ENCODE data around the gene KCTD7.

DNA sequence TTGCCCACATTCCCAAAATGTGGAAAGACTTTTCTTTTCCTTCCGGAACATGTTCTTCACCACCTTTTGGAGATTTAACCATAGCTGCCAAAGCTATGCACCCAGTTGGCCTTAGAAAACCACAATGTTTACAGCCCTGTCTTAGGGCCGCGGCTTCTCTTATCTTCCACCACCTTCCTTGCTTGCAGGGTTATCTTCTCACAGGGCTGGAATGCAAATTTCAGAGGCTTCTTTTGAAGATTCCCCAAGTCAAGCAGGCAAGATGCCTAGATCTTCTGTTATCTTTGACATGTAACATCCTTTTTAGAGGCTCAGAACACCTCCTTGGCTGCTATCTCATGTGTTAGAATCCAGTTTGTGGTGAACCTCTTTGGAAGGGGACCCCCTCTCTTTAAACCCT, 11.1 kb downstream of the KCTD7 start:
- TF ChIP-seq, protein P1, sequence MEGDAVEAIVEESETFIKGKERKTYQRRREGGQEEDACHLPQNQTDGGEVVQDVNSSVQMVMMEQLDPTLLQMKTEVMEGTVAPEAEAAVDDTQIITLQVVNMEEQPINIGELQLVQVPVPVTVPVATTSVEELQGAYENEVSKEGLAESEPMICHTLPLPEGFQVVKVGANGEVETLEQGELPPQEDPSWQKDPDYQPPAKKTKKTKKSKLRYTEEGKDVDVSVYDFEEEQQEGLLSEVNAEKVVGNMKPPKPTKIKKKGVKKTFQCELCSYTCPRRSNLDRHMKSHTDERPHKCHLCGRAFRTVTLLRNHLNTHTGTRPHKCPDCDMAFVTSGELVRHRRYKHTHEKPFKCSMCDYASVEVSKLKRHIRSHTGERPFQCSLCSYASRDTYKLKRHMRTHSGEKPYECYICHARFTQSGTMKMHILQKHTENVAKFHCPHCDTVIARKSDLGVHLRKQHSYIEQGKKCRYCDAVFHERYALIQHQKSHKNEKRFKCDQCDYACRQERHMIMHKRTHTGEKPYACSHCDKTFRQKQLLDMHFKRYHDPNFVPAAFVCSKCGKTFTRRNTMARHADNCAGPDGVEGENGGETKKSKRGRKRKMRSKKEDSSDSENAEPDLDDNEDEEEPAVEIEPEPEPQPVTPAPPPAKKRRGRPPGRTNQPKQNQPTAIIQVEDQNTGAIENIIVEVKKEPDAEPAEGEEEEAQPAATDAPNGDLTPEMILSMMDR (optimal IDR thresholded peaks at IDR 0.05 in 1 of 3, IDR thresholded peaks at IDR 0.05 in 1 of 3, conservative IDR thresholded peaks at IDR 0.05 in 1 of 3; ENCODE audit: extremely low read depth in 1 of 3, insufficient read depth in 2 of 3, low read length in 3 of 3), result no peak
- no peak for TF ChIP-seq EZH2 (IDR thresholded peaks at IDR 0.05; ENCODE audit: low read length)
